ENCODE results near the gene PTPRD.

PTPRD gene

DNA sequence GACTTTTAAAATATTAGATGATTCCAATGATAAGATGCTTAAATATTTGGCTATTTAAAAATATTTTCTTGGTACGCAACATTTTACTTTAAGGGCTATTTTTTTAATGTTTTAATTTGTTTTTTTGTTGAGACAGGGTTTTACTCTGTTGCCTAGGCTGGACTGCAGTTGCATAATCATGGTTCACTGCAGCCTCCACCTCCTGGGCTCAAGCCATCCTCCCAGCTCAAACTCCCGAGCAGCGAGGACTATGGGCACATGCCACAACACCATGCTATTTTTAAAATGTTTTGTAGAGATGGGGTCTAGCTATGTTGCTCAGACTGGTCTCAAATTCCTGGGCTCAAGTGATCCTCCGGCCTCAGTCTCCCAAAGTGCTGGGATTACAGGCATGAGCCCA is 1963.0 kb downstream of the PTPRD start:
- ChIA-PET POLR2A (no interaction called here), CTCF (no interaction called here)
- TF ChIP-seq CTCF (IDR thresholded peaks at IDR 0.05; ENCODE audit: insufficient read depth, low read length, missing control alignments), result no peak
- DNase-seq (ENCODE audit: low read depth, low spot score), result no peak
- no peak overlapping the region for H3K4me3 ChIP-seq (ENCODE audit: low read depth, low read length)

GRCh38 chr9:8649160-8649559 is 1963.6 kb downstream of the PTPRD start:
- no peak for DNase-seq (ENCODE audit: low read depth, low spot score)
- ChIA-PET CTCF (no interaction called here), POLR2A (no interaction called here)
- no peak overlapping the region for H3K4me3 ChIP-seq (ENCODE audit: low read depth, low read length)
- TF ChIP-seq CTCF (IDR thresholded peaks at IDR 0.05; ENCODE audit: insufficient read depth, low read length, missing control alignments), result no peak

GRCh38 chr9:8648271-8648845 is 1964.4 kb downstream of the PTPRD start:
- POLR2A ChIA-PET, result no interaction called here
- TF ChIP-seq CTCF (IDR thresholded peaks at IDR 0.05; ENCODE audit: insufficient read depth, low read length, missing control alignments), result no peak
- H3K4me3 ChIP-seq (ENCODE audit: low read depth, low read length), result no peak overlapping the region
- DNase-seq (ENCODE audit: low read depth, low spot score), result no peak
- CTCF ChIA-PET, result no interaction called here

DNA sequence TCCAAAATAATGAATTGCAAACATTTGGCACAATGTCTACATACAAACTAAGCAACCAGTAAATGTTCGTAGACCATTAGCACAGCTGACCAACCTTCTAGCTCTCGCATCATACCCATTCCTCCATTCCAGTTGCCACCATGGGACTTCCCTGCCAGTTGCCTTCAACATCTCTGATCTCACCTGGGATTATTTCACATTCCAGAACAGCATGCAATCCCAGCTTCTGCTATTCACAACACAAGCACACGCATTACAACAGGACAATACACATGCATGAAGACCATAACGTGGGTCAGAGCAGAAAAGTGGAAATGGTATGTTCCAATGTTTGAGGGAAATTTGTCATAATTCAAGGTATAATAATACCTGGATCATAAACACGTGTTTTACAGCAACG is 1965.0 kb downstream of the PTPRD start:
- H3K4me3 ChIP-seq (ENCODE audit: low read depth, low read length), result no peak overlapping the region
- ChIA-PET CTCF (no interaction called here), POLR2A (no interaction called here)
- no peak for TF ChIP-seq CTCF (IDR thresholded peaks at IDR 0.05; ENCODE audit: insufficient read depth, low read length, missing control alignments)
- no peak for DNase-seq (ENCODE audit: low read depth, low spot score)

DNA sequence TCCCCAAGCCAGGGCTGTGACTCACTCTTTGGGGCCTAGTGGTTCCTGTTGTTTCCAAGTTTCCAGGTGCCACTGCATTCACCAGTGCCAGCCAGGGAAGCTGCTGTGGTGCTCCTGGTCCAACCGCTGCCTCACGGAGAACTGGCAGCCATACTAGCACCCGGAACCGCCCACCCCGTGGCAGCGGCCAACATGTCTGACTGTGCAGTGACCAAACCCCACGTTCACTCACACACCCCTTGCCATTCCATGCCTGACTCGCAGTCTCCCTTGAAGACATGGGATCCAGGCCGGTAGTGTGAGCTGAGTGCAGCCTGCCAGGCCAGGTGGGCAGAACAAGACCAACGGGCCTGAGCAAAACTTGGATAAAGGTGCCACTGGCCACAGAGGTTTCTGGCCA is 1968.2 kb downstream of the PTPRD start:
- ChIA-PET POLR2A (no interaction called here), CTCF (no interaction called here)
- no peak overlapping the region for H3K4me3 ChIP-seq (ENCODE audit: low read depth, low read length)
- no peak for TF ChIP-seq CTCF (IDR thresholded peaks at IDR 0.05; ENCODE audit: insufficient read depth, low read length, missing control alignments)
- no peak for DNase-seq (ENCODE audit: low read depth, low spot score)

DNA sequence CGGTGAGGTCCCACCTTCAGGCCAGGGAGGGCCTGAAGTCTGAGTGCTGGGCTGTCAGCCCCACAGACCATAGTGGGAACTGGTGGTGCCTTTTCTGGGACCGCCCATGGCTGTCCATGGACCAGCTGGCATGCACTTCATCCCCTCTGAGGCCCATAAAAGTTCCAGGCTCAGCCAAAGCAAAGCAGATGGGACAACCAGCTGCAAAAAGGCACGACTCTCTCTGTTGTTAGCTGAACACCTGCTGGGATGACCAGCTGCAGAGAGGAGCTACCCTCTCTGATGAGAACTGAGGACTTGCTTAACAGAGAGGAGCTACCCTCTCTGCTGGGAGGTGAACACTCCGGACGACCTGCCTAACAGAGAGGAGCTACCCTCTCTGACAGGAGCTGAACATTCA is 1968.9 kb downstream of the PTPRD start:
- POLR2A ChIA-PET, result no interaction called here
- CTCF ChIA-PET, result no interaction called here
- DNase-seq (ENCODE audit: low read depth, low spot score), result no peak
- H3K4me3 ChIP-seq (ENCODE audit: low read depth, low read length), result no peak overlapping the region
- no peak for TF ChIP-seq CTCF (IDR thresholded peaks at IDR 0.05; ENCODE audit: insufficient read depth, low read length, missing control alignments)

All from AG04449 (cell line).